ENCODE results near the gene CDON. TPM values are rescaled to one million over a fixed set of nuclear protein-coding genes. Genes with fewer than 3 reads are reported as not detected.

CDON gene
- polyA plus RNA-seq, 3 donors: 1.3 to 7.3 (median 4.2) TPM

- no peak overlapping the region for H3K27ac ChIP-seq (ENCODE audit: low read depth, low read length)
- 81 to 89% (median 85%) methylated on average over 4 of the region's 4 CpGs for WGBS, 3 donors
Measured at GRCh38 chr11:126084608-126084912, 21.9 kb upstream of the CDON start.

- no peak overlapping the region for H3K27ac ChIP-seq (ENCODE audit: low read depth, low read length)
- 56 to 63% (median 57%) methylated on average over 12 of the region's 12 CpGs for WGBS, 3 donors
Measured at GRCh38 chr11:126083829-126084607, 21.4 kb upstream of the CDON start.

GRCh38 chr11:126082251-126083109, 19.8 kb upstream of the CDON start:
- WGBS, 3 donors: 59 to 81% (median 65%) methylated on average over 17 of the region's 17 CpGs
- H3K27ac ChIP-seq (ENCODE audit: low read depth, low read length): no peak overlapping the region

GRCh38 chr11:126081915-126082250, 19.2 kb upstream of the CDON start:
- 72 to 86% (median 80%) methylated on average over 4 of the region's 4 CpGs for WGBS, 3 donors
- H3K27ac ChIP-seq (ENCODE audit: low read depth, low read length): no peak overlapping the region

GRCh38 chr11:126080161-126080941, 17.7 kb upstream of the CDON start:
- 42 to 70% (median 69%) methylated on average over 8 of the region's 8 CpGs for WGBS, 3 donors
- no peak overlapping the region for H3K27ac ChIP-seq (ENCODE audit: low read depth, low read length)

GRCh38 chr11:126079621-126080124, 17.0 kb upstream of the CDON start:
- no peak overlapping the region for H3K27ac ChIP-seq (ENCODE audit: low read depth, low read length)
- WGBS, 3 donors: 49 to 53% (median 49%) methylated on average over 6 of the region's 6 CpGs

GRCh38 chr11:126076641-126077040, 14.0 kb upstream of the CDON start:
- WGBS, 3 donors: 60 to 82% (median 71%) methylated on average over 1 of the region's 1 CpG
- no peak overlapping the region for H3K27ac ChIP-seq (ENCODE audit: low read depth, low read length)

- 61 to 66% (median 63%) methylated on average over 9 of the region's 9 CpGs for WGBS, 3 donors
- no peak overlapping the region for H3K27ac ChIP-seq (ENCODE audit: low read depth, low read length)
Measured at GRCh38 chr11:126072801-126073594, 10.3 kb upstream of the CDON start.

- H3K27ac ChIP-seq (ENCODE audit: low read depth, low read length): no peak overlapping the region
- WGBS, 3 donors: 67 to 76% (median 72%) methylated on average over 5 of the region's 5 CpGs
Measured at GRCh38 chr11:126072141-126072741, 9.6 kb upstream of the CDON start.

GRCh38 chr11:126063507-126063852, 814 bp upstream of the CDON start:
- 9 to 25% (median 21%) methylated on average over 10 of the region's 10 CpGs for WGBS, 3 donors

GRCh38 chr11:126061707-126062678, 673 bp downstream of the CDON start:
- no peak overlapping the region for H3K27ac ChIP-seq (ENCODE audit: low read depth, low read length)
- 0 to 2% (median 1%) methylated on average over 33 to 57 of the region's 57 CpGs for WGBS, 3 donors

More at GRCh38 chr11:126063507-126063852, 814 bp upstream of the CDON start:
- no peak overlapping the region for H3K27ac ChIP-seq (ENCODE audit: low read depth, low read length)

- H3K27ac ChIP-seq (ENCODE audit: low read depth, low read length): no peak overlapping the region
Measured at GRCh38 chr11:126060757-126061171, 1.9 kb downstream of the CDON start.

GRCh38 chr11:126059238-126059781, 3.4 kb downstream of the CDON start:
- no peak overlapping the region for H3K27ac ChIP-seq (ENCODE audit: low read depth, low read length)
- 34 to 44% (median 40%) methylated on average over 10 of the region's 10 CpGs for WGBS, 3 donors

More at GRCh38 chr11:126060757-126061171, 1.9 kb downstream of the CDON start:
- WGBS, 3 donors: 42 to 50% (median 45%) methylated on average over 2 of the region's 2 CpGs

GRCh38 chr11:126058105-126058874, 4.4 kb downstream of the CDON start:
- WGBS, 3 donors: 56 to 78% (median 59%) methylated on average over 6 of the region's 6 CpGs
- H3K27ac ChIP-seq (ENCODE audit: low read depth, low read length): no peak overlapping the region

- WGBS, 3 donors: 85 to 97% (median 91%) methylated on average over 5 of the region's 5 CpGs
- no peak overlapping the region for H3K27ac ChIP-seq (ENCODE audit: low read depth, low read length)
Measured at GRCh38 chr11:126054882-126055281, 7.8 kb downstream of the CDON start.

GRCh38 chr11:126054408-126054807, 8.3 kb downstream of the CDON start:
- no peak overlapping the region for H3K27ac ChIP-seq (ENCODE audit: low read depth, low read length)
- 57 to 76% (median 61%) methylated on average over 5 of the region's 5 CpGs for WGBS, 3 donors

Measured in adipose tissue (tissue), 3 donors.